K562 (cell line): Measurements from ENCODE around the gene CELSR3. TPM values are rescaled to one million over a fixed set of nuclear protein-coding genes. Genes with fewer than 3 reads are reported as not detected.

Experiments used
- ATAC-seq: fragments of 200-7000 bp; cut with Tn5 transposase; 3 replicates; pipeline ENCODE4 v1.9.1; 2020; ENCODE audit warnings: moderate library complexity
- BruUV-seq: library from RNA; stranded (reverse); fragments of 400-500 nt; replicated peaks from 2 replicates; lab custom pipeline; 2021; lab: Mats Ljungman, UMichigan
- CTCF ChIA-PET: fragments of 300-600 bp; formaldehyde crosslinking; extraction: SDS; loops from one replicate; lab custom pipeline; 2021; ENCODE audit warnings: low intra/inter-chr PET ratio; lab: Yijun Ruan, JAX
- POLR2A ChIA-PET: fragments of 300-600, 350-650 bp; sonication (Branson Sonifier 250); formaldehyde crosslinking; extraction: SDS; loops from one replicate; lab custom pipeline; 2021; ENCODE audit warnings: antibody characterized with exemption, inconsistent platforms; lab: Yijun Ruan, JAX
- DNase-seq, 4 experiments: peaks; one replicate each; pipeline versions ENCODE4 v3.0.0 to v3.0.0-alpha.2; 2011 to 2018; ENCODE audit warnings: low spot score in 3 of 4, mixed read lengths in 3 of 4; ENCODE audit errors: extremely low read depth in 1 of 4
- FAIRE-seq: peaks from 2 replicates; lab custom pipeline; 2011; peaks lifted over from hg19 to GRCh38; lab: Jason Lieb, UNC
- H2AFZ ChIP-seq: 2 replicates; pipeline ENCODE4 v1.6.0; 2011; ENCODE audit warnings: low read depth, low read length, control low read depth, inconsistent platforms
- H3K27ac ChIP-seq: fragments of 200-600 bp; 3 replicates; pipeline ENCODE4 v1.8.0; 2011; ENCODE audit warnings: low read depth, mild to moderate bottlenecking, control low read depth, inconsistent platforms, low read length, moderate library complexity, mixed read lengths; ENCODE audit errors: extremely low read depth
- H3K27me3 ChIP-seq, 2 experiments: fragments of 300-600 bp in 1 of 2; 2 replicates in 1 of 2; 3 replicates in 1 of 2; pipeline versions ENCODE4 v1.6.0 to v1.8.0; 2011; ENCODE audit warnings: inconsistent platforms in 2 of 2, low read length in 2 of 2, mild to moderate bottlenecking in 1 of 2, mixed read lengths in 1 of 2, moderate library complexity in 1 of 2; ENCODE audit not compliant: control insufficient read depth in 2 of 2, insufficient read depth in 2 of 2
- H3K36me3 ChIP-seq: fragments of 300-600 bp; 3 replicates; pipeline ENCODE4 v1.8.0; 2011; ENCODE audit warnings: mild to moderate bottlenecking, low read length, inconsistent platforms; ENCODE audit not compliant: control insufficient read depth, insufficient read depth
- H3K4me1 ChIP-seq, 2 experiments: fragments of 200-600 bp in 1 of 2; replicated peaks in 1 of 2; 2 replicates in 1 of 2; 3 replicates in 1 of 2; pipeline versions ENCODE4 v1.5.1 to v1.8.0; 2011; ENCODE audit warnings: inconsistent platforms in 2 of 2, low read length in 2 of 2, mild to moderate bottlenecking in 1 of 2, mixed read lengths in 1 of 2, moderate library complexity in 1 of 2; ENCODE audit not compliant: control insufficient read depth in 2 of 2, insufficient read depth in 2 of 2
- H3K4me2 ChIP-seq: 2 replicates; pipeline ENCODE4 v1.6.1; 2011; ENCODE audit warnings: low read length, control low read depth, inconsistent platforms, mixed read lengths; ENCODE audit not compliant: insufficient read depth
- H3K4me3 ChIP-seq: fragments of 200-600 bp; sonication (generic), shearing (Covaris generic); 2 replicates; pipeline ENCODE4 v1.5.1; 2016; ENCODE audit warnings: control low read depth, inconsistent platforms
- H3K79me2 ChIP-seq: fragments of 200-600 bp; 3 replicates; pipeline ENCODE4 v1.8.0; 2011; ENCODE audit warnings: low read length, inconsistent platforms; ENCODE audit not compliant: control insufficient read depth, insufficient read depth
- H3K9ac ChIP-seq, 2 experiments: 2 replicates each; pipeline versions ENCODE4 v1.6.0 to v1.6.1; 2011; ENCODE audit warnings: low read depth in 2 of 2, low read length in 2 of 2, control low read depth in 1 of 2, inconsistent platforms in 1 of 2, mild to moderate bottlenecking in 1 of 2, mixed read lengths in 1 of 2; ENCODE audit not compliant: insufficient read depth in 1 of 2
- H3K9me1 ChIP-seq: one replicate; pipeline ENCODE4 v1.6.0; 2011; ENCODE audit warnings: inconsistent platforms, mild to moderate bottlenecking, low read length, moderate library complexity; ENCODE audit not compliant: control insufficient read depth, insufficient read depth
- H3K9me3 ChIP-seq: replicated peaks from 2 replicates; pipeline ENCODE4 v1.5.1; 2011; ENCODE audit warnings: low read depth, low read length, inconsistent platforms; ENCODE audit not compliant: control insufficient read depth, insufficient read depth
- H4K20me1 ChIP-seq: replicated peaks from 2 replicates; pipeline ENCODE4 v1.6.1; 2011; ENCODE audit warnings: low read length, inconsistent platforms, mixed read lengths; ENCODE audit not compliant: control insufficient read depth, insufficient read depth
- CEBPB ChIP-seq: fragments of 450-650 bp; IDR thresholded peaks from 2 replicates; pipeline ENCODE4 v1.6.1; 2016; ENCODE audit warnings: missing genetic modification characterization, missing compliant biosample characterization
- DDX20 ChIP-seq: fragments of 450-650 bp; IDR thresholded peaks from 2 replicates; pipeline ENCODE4 v1.6.1; 2016; ENCODE audit warnings: missing genetic modification characterization, low read depth, mild to moderate bottlenecking, missing compliant biosample characterization, moderate library complexity
- FOS ChIP-seq: IDR thresholded peaks from 3 replicates; pipeline ENCODE4 v1.6.1; 2011; ENCODE audit not compliant: insufficient read length; ENCODE audit errors: extremely low read depth
- KAT8 ChIP-seq: fragments of 450-650 bp; IDR thresholded peaks from 2 replicates; pipeline ENCODE4 v1.6.1; 2016; ENCODE audit warnings: low read depth, mild to moderate bottlenecking
- KDM1A ChIP-seq, 2 experiments: fragments of 450-650 bp; IDR thresholded peaks; 2 replicates each; pipeline ENCODE4 v1.6.1; 2016; ENCODE audit warnings: mild to moderate bottlenecking in 2 of 2
- MTF1 ChIP-seq: fragments of 250-450 bp; sonication (Bioruptor Pico); IDR thresholded peaks from 2 replicates; pipeline ENCODE4 v1.9.0; 2021; ENCODE audit warnings: moderate library complexity, mild to moderate bottlenecking, inconsistent platforms, borderline replicate concordance
- NBN ChIP-seq: fragments of 450-650 bp; IDR thresholded peaks from 2 replicates; pipeline ENCODE4 v1.6.1; 2016; ENCODE audit warnings: low read depth, mild to moderate bottlenecking
- PML ChIP-seq: IDR thresholded peaks from 2 replicates; pipeline ENCODE4 v1.6.1; 2012; ENCODE audit warnings: low read length, inconsistent platforms
- PREB ChIP-seq: sonication (generic); formaldehyde crosslinking; IDR thresholded peaks from 2 replicates; pipeline ENCODE4 v1.8.1; 2023; ENCODE audit warnings: mild to moderate bottlenecking, missing genetic modification reagents
- SPI1 ChIP-seq: IDR thresholded peaks from 2 replicates; pipeline ENCODE4 v1.6.1; 2011; ENCODE audit warnings: low read depth, low read length, control low read depth, borderline replicate concordance
- THRA ChIP-seq: fragments of 450-650 bp; IDR thresholded peaks from 2 replicates; pipeline ENCODE4 v1.6.1; 2017; ENCODE audit warnings: mild to moderate bottlenecking, moderate library complexity
- VEZF1 ChIP-seq: fragments of 200-800 bp; sonication (Bioruptor generic); IDR thresholded peaks from 2 replicates; pipeline ENCODE4 v1.6.1; 2017; ENCODE audit warnings: missing genetic modification characterization, missing compliant biosample characterization
- WGBS: fragments of 100-300 bp; shearing (Covaris generic); methylation state at CpG from one replicate; pipeline ENCODE4 v1.1.6; 2016; ENCODE audit warnings: low coverage, mixed read lengths; ENCODE audit not compliant: insufficient coverage; ENCODE audit errors: missing lambda C conversion rate; 5-methylcytosine and 5-hydroxymethylcytosine counted together
- in situ Hi-C: fragments of 300-500 bp; cut with MboI; formaldehyde crosslinking; loops from 4 replicates; pipeline ENCODE4 v1.15.0; 2018; ENCODE audit warnings: inconsistent platforms, mixed read lengths
- intact Hi-C: fragments of 100-400 bp; cut with micrococcal nuclease; formaldehyde crosslinking; loops from 2 replicates; pipeline ENCODE4 v1.14.2; 2022
- polyA plus RNA-seq, 8 experiments: library from polyadenylated mRNA; depleted of rRNA in 4 of 8; stranded (reverse) in 5 of 8; unstranded in 3 of 8; fragments of >200 nt; fragmentation: Nextera tagmentation in 2 of 8; fragmentation: Illumina TruSeq in 1 of 8; extraction: Ambion mirVana in 2 of 8; extraction: Trizol in 1 of 8; gene quantifications; 2 replicates each; pipeline versions ENCODE4 v1.2.1 to v1.2.3, GENCODE V29; 2011 to 2014; ENCODE audit warnings: inconsistent platforms in 1 of 8, missing spikeins in 1 of 8
- total RNA-seq, 7 experiments: library from RNA; depleted of rRNA in 6 of 7; stranded (reverse); fragments of >200 nt in 6 of 7; fragmentation: Illumina TruSeq in 2 of 7; extraction: Trizol in 2 of 7; gene quantifications; 2 replicates each; pipeline versions ENCODE4 v1.2.1 to v1.2.3, GENCODE V29; 2011 to 2021; ENCODE audit warnings: low replicate concordance in 1 of 7
- TF ChIP-seq, protein P1 (sequence below), 2 experiments: fragments of 450-650 bp; IDR thresholded peaks; 2 replicates each; pipeline ENCODE4 v1.6.1; 2018; ENCODE audit warnings: mild to moderate bottlenecking in 2 of 2, low read depth in 1 of 2; ENCODE audit not compliant: partially characterized antibody in 2 of 2
- TF ChIP-seq, protein P2 (sequence below): sonication (generic); formaldehyde crosslinking; IDR thresholded peaks from 2 replicates; pipeline ENCODE4 v1.8.0; 2022; ENCODE audit warnings: mild to moderate bottlenecking, low read depth, missing genetic modification reagents

Gene CELSR3
- total and polyA plus RNA-seq, 9 of the 15 experiments (the other 6 are each of a cell fraction or from before 2014, with no cell fraction given): 0.10 to 2.7 (median 0.76) TPM

DNA sequence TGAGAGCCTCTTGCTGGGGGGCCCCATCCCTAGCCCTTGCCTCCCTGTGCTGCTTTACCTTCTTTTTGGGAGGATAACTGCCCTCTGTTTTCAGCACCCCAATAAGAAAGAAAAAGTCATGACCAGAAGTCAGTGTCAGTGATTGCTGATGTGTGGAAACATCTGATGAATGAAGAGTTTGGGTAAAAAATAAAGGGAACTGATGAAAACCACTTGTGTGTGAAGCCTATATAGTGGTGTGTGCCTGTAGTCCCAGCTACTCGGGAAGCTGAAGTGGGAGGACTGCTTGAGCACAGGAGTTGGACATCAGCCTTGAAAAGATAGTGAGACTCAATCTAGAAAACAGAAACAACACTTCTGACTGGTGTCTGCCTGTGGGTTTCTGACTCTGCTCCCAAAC is 9.8 kb upstream of the CELSR3 start:
- POLR2A ChIA-PET: interaction anchor here (1.8 kb wide), 1 partner anchor 11 kb away, joined by 7 read pairs; no protein-coding TSS in a partner anchor
- intact Hi-C loops: no loop called here
- TF ChIP-seq VEZF1: no peak
- TF ChIP-seq THRA: no peak
- TF ChIP-seq CEBPB (tag): no peak
- no peak for TF ChIP-seq DDX20
- TF ChIP-seq, protein P1, sequence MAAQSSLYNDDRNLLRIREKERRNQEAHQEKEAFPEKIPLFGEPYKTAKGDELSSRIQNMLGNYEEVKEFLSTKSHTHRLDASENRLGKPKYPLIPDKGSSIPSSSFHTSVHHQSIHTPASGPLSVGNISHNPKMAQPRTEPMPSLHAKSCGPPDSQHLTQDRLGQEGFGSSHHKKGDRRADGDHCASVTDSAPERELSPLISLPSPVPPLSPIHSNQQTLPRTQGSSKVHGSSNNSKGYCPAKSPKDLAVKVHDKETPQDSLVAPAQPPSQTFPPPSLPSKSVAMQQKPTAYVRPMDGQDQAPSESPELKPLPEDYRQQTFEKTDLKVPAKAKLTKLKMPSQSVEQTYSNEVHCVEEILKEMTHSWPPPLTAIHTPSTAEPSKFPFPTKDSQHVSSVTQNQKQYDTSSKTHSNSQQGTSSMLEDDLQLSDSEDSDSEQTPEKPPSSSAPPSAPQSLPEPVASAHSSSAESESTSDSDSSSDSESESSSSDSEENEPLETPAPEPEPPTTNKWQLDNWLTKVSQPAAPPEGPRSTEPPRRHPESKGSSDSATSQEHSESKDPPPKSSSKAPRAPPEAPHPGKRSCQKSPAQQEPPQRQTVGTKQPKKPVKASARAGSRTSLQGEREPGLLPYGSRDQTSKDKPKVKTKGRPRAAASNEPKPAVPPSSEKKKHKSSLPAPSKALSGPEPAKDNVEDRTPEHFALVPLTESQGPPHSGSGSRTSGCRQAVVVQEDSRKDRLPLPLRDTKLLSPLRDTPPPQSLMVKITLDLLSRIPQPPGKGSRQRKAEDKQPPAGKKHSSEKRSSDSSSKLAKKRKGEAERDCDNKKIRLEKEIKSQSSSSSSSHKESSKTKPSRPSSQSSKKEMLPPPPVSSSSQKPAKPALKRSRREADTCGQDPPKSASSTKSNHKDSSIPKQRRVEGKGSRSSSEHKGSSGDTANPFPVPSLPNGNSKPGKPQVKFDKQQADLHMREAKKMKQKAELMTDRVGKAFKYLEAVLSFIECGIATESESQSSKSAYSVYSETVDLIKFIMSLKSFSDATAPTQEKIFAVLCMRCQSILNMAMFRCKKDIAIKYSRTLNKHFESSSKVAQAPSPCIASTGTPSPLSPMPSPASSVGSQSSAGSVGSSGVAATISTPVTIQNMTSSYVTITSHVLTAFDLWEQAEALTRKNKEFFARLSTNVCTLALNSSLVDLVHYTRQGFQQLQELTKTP (IDR thresholded peaks at IDR 0.05; ENCODE audit: low read depth in 1 of 2, partially characterized antibody in 2 of 2): no peak
- no peak for TF ChIP-seq NBN
- no peak for TF ChIP-seq KAT8
- TF ChIP-seq PML: no peak
- TF ChIP-seq SPI1: no peak
- no peak for TF ChIP-seq MTF1 (CRISPR knock-in tag)
- TF ChIP-seq KDM1A (IDR thresholded peaks at IDR 0.05): no peak
- no peak for TF ChIP-seq PREB (CRISPR knock-in tag)
- no peak for TF ChIP-seq FOS
- TF ChIP-seq, protein P2, sequence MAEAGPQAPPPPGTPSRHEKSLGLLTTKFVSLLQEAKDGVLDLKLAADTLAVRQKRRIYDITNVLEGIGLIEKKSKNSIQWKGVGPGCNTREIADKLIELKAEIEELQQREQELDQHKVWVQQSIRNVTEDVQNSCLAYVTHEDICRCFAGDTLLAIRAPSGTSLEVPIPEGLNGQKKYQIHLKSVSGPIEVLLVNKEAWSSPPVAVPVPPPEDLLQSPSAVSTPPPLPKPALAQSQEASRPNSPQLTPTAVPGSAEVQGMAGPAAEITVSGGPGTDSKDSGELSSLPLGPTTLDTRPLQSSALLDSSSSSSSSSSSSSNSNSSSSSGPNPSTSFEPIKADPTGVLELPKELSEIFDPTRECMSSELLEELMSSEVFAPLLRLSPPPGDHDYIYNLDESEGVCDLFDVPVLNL (CRISPR knock-in tag): no peak

More for the DNA sequence above, 9.8 kb upstream of the CELSR3 start:
- in situ Hi-C loops: no loop called here
- Histone ChIP-seq H3K27ac (no peak overlapping the region), H3K79me2 (no peaks in the 10 kb centered on the region), H2AFZ (no peak overlapping the region), H3K9ac (no peak overlapping the region), H4K20me1 (no peaks in the 10 kb centered on the region), H3K4me3 (no peak overlapping the region), H3K27me3 (no peaks in the 10 kb centered on the region), H3K9me3 (no peaks in the 10 kb centered on the region), H3K4me2 (no peak overlapping the region), H3K4me1 (no peaks in the 10 kb centered on the region), H3K36me3 (peaks cover 25% of the 10 kb centered on the region; the same call in 2 of the 3 replicates), H3K9me1 (no peaks in the 10 kb centered on the region)
- WGBS: 50% methylated on average over 1 of the region's 1 CpG
- DNase-seq (no peak), ATAC-seq (no peak), FAIRE-seq (no peak)
- no TSS peak for BruUV-seq
- CTCF ChIA-PET: no interaction called here
